ENCODE data around the gene STX10.

- TF ChIP-seq EP300 (IDR thresholded peaks at IDR 0.05), result no peak
- TF ChIP-seq, protein P1, sequence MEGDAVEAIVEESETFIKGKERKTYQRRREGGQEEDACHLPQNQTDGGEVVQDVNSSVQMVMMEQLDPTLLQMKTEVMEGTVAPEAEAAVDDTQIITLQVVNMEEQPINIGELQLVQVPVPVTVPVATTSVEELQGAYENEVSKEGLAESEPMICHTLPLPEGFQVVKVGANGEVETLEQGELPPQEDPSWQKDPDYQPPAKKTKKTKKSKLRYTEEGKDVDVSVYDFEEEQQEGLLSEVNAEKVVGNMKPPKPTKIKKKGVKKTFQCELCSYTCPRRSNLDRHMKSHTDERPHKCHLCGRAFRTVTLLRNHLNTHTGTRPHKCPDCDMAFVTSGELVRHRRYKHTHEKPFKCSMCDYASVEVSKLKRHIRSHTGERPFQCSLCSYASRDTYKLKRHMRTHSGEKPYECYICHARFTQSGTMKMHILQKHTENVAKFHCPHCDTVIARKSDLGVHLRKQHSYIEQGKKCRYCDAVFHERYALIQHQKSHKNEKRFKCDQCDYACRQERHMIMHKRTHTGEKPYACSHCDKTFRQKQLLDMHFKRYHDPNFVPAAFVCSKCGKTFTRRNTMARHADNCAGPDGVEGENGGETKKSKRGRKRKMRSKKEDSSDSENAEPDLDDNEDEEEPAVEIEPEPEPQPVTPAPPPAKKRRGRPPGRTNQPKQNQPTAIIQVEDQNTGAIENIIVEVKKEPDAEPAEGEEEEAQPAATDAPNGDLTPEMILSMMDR (IDR thresholded peaks at IDR 0.05), result no peak
Observed at GRCh38 chr19:13094771-13095392, 55.3 kb downstream of the STX10 start.

Data from esophagus muscularis mucosa (tissue), 3 donors.